ENCODE measurements around the gene RNF13. TPM values are rescaled to one million over a fixed set of nuclear protein-coding genes. Genes with fewer than 3 reads are reported as not detected.
A peak's percentile ranks its signal among the peaks of the same experiment; 100 is the strongest.

RNF13 gene
- total and polyA plus RNA-seq, 2 donors (not counting 3 experiments of a cell fraction or from before 2014, with no cell fraction given) = 16.4 to 27.1 TPM

- Histone ChIP-seq H4K20me1 (replicated peaks; ENCODE audit: control insufficient read depth, extremely low read depth, insufficient read depth, low read length) (no peaks in the 10 kb centered on the region), H3K79me2 (ENCODE audit: control insufficient read depth, insufficient read depth, low read length) (peaks cover 28% of the 10 kb centered on the region), H2AFZ (ENCODE audit: low read depth, low read length) (peak overlapping the region; percentile 83), H3K27me3 (ENCODE audit: control insufficient read depth in 2 of 2, insufficient read depth in 2 of 2, low read length in 2 of 2) (no peaks in the 10 kb centered on the region), H3K4me3 (replicated peaks in 1 of 3; ENCODE audit: insufficient read depth in 1 of 3, low read depth in 1 of 3, low read length in 3 of 3) (peak overlapping the region; percentile 59 to 84 (median 83)), H3K9me1 (replicated peaks; ENCODE audit: control insufficient read depth, extremely low read depth, insufficient read depth, low read length) (no peaks in the 10 kb centered on the region), H3K4me1 (ENCODE audit: control insufficient read depth, extremely low read depth, insufficient read depth, low read length) (peaks cover 24% of the 10 kb centered on the region), H3K36me3 (ENCODE audit: control insufficient read depth in 2 of 2, extremely low read depth in 1 of 2, insufficient read depth in 2 of 2, low read length in 2 of 2) (no peaks in the 10 kb centered on the region), H3K9ac (replicated peaks; ENCODE audit: extremely low read depth, insufficient read depth, low read length) (peak overlapping the region; percentile 67), H3K4me2 (ENCODE audit: insufficient read depth, low read length) (peak overlapping the region; percentile 86), H3K27ac (ENCODE audit: insufficient read depth, low read depth, low read length) (peak overlapping the region; percentile 65), H3K9me3 (replicated peaks; ENCODE audit: control insufficient read depth, insufficient read depth, low read length) (no peaks in the 10 kb centered on the region)
- POLR2A ChIA-PET = no interaction called here
- CTCF ChIA-PET = interaction anchor here (0.6 to 1.6 kb wide), 6 partner anchors 42 to 321 kb away, joined by 3 to 4 read pairs (median 4); partner anchors contain the start of gene COMMD2
- intact Hi-C loops (cut with micrococcal nuclease) = loop anchor here (1.0 to 5.0 kb wide), 3 partner anchors 156 to 307 kb away; partner anchors contain the start of genes PFN2 and WWTR1
- TF ChIP-seq GATA2 (IDR thresholded peaks at IDR 0.05; ENCODE audit: insufficient read depth, insufficient read length, low read depth, low read length) (no peak), EZH2 (IDR thresholded peaks at IDR 0.05; ENCODE audit: borderline replicate concordance, low read depth, low read length, severe bottlenecking) (no peak), JUN (IDR thresholded peaks at IDR 0.05; ENCODE audit: borderline replicate concordance, insufficient read depth, insufficient read length, low read depth) (no peak), FOS (IDR thresholded peaks at IDR 0.05; ENCODE audit: borderline replicate concordance, insufficient read depth, low read length) (no peak), CTCF (IDR thresholded peaks at IDR 0.05; ENCODE audit: extremely low read depth in 1 of 2, insufficient read depth in 1 of 2, low read depth in 1 of 2, low read length in 2 of 2) (no peak)
- dilution Hi-C loops (cut with MboI; ENCODE audit: extremely low pct_ligation_motif_present, low sequenced_read_pairs) = no loop called here
- DNase-seq (ENCODE audit: low read depth, low spot score) (peak; percentile 71), FAIRE-seq (peak; percentile 50)
- TSS peak; percentile 49 for BruUV-seq (replicated peaks)
Observed at GRCh38 chr3:149813367-149814281, 609 bp downstream of the RNF13 start.

Measured in endothelial cell of umbilical vein (primary cell).